HepG2 (cell line): Measurements from ENCODE around the gene ENPP1. TPM values are rescaled to one million over a fixed set of nuclear protein-coding genes. Genes with fewer than 3 reads are reported as not detected.

Source experiments
- EEA1 ChIP-seq: sonication (generic); formaldehyde crosslinking; IDR thresholded peaks from 2 replicates; pipeline ENCODE4 v1.5.1; 2020; ENCODE audit warnings: mild to moderate bottlenecking, missing genetic modification reagents, borderline replicate concordance
- ETV6 ChIP-seq: sonication (generic); formaldehyde crosslinking; conservative IDR thresholded peaks from 2 replicates; pipeline ENCODE4 v1.4.0; 2020; ENCODE audit warnings: missing genetic modification reagents
- FOXM1 ChIP-seq: sonication (generic); formaldehyde crosslinking; IDR thresholded peaks from 2 replicates; pipeline ENCODE4 v1.5.0; 2020; ENCODE audit warnings: missing genetic modification reagents
- HCFC1 ChIP-seq: fragments of 150-350 bp; IDR thresholded peaks from 2 replicates; pipeline ENCODE4 v1.6.1; 2014; ENCODE audit warnings: low read depth, low read length
- NR2C2 ChIP-seq: sonication (generic); formaldehyde crosslinking; IDR thresholded peaks from 2 replicates; pipeline ENCODE4 v1.4.0; 2020; ENCODE audit warnings: missing genetic modification reagents, mild to moderate bottlenecking, moderate library complexity, borderline replicate concordance
- NR2F6 ChIP-seq, 2 experiments: IDR thresholded peaks; 2 replicates each; pipeline ENCODE4 v1.6.1; 2016; ENCODE audit warnings: antibody characterized with exemption in 1 of 2, mild to moderate bottlenecking in 1 of 2
- POGZ ChIP-seq: sonication (generic); formaldehyde crosslinking; IDR thresholded peaks from 2 replicates; pipeline ENCODE4 v1.4.0; 2020; ENCODE audit warnings: mild to moderate bottlenecking, missing genetic modification reagents
- RNF2 ChIP-seq: fragments of 450-650 bp; conservative IDR thresholded peaks from 2 replicates; pipeline ENCODE4 v1.6.1; 2016; ENCODE audit warnings: low read depth
- SKI ChIP-seq: fragments of 450-650 bp; IDR thresholded peaks from one replicate; pipeline ENCODE4 v1.6.1; 2018; ENCODE audit warnings: mild to moderate bottlenecking; ENCODE audit not compliant: partially characterized antibody
- TBP ChIP-seq: sonication (generic); formaldehyde crosslinking; IDR thresholded peaks from 2 replicates; pipeline ENCODE4 v1.5.0; 2020; ENCODE audit warnings: missing genetic modification reagents
- TCF7 ChIP-seq: sonication (generic); IDR thresholded peaks from 2 replicates; pipeline ENCODE4 v1.6.1; 2016; ENCODE audit warnings: antibody characterized with exemption, low read depth
- TRIM24 ChIP-seq: sonication (generic); formaldehyde crosslinking; IDR thresholded peaks from 2 replicates; pipeline ENCODE4 v1.8.0; 2022; ENCODE audit warnings: mild to moderate bottlenecking, missing genetic modification reagents
- ZC3H4 ChIP-seq: sonication (generic); formaldehyde crosslinking; IDR thresholded peaks from 2 replicates; pipeline ENCODE4 v1.4.0; 2020; ENCODE audit warnings: missing genetic modification reagents, borderline replicate concordance
- ZHX1 ChIP-seq: sonication (generic); formaldehyde crosslinking; IDR thresholded peaks from 2 replicates; pipeline ENCODE4 v1.8.1; 2022; ENCODE audit warnings: low read depth, mild to moderate bottlenecking, missing genetic modification reagents
- ZNF382 ChIP-seq: sonication (generic); formaldehyde crosslinking; IDR thresholded peaks from 2 replicates; pipeline ENCODE4 v1.5.0; 2020; ENCODE audit warnings: missing genetic modification reagents, mild to moderate bottlenecking, borderline replicate concordance
- ZNF44 ChIP-seq: sonication (generic); formaldehyde crosslinking; IDR thresholded peaks from 2 replicates; pipeline ENCODE4 v1.5.1; 2020; ENCODE audit warnings: mild to moderate bottlenecking, missing genetic modification reagents
- ZNF501 ChIP-seq: sonication (generic); formaldehyde crosslinking; IDR thresholded peaks from 2 replicates; pipeline ENCODE4 v1.5.1; 2020; ENCODE audit warnings: mild to moderate bottlenecking, moderate library complexity, missing genetic modification reagents
- ZNF557 ChIP-seq: sonication (generic); formaldehyde crosslinking; IDR thresholded peaks from 2 replicates; pipeline ENCODE4 v1.4.0; 2020; ENCODE audit warnings: missing genetic modification reagents
- ZNF883 ChIP-seq: sonication (generic); formaldehyde crosslinking; IDR thresholded peaks from 2 replicates; pipeline ENCODE4 v1.5.1; 2020; ENCODE audit warnings: mild to moderate bottlenecking, missing genetic modification reagents; ENCODE audit errors: not compliant biosample characterization
- polyA plus RNA-seq, 8 experiments: library from polyadenylated mRNA; depleted of rRNA in 3 of 8; stranded (reverse) in 7 of 8; unstranded in 1 of 8; fragments of >200 nt; fragmentation: Illumina TruSeq in 4 of 8; extraction: Trizol in 4 of 8; gene quantifications; 2 replicates each; pipeline versions ENCODE4 v1.2.1 to v1.2.3, GENCODE V29; 2011 to 2016; ENCODE audit warnings: low read depth in 4 of 8, missing spikeins in 1 of 8, mixed read lengths in 1 of 8; ENCODE audit not compliant: insufficient read depth in 1 of 8
- total RNA-seq, 5 experiments: library from RNA; depleted of rRNA; stranded (reverse); fragments of >200 nt; fragmentation: Illumina TruSeq; extraction: Trizol; gene quantifications; 2 replicates each; pipeline ENCODE4 v1.2.3, GENCODE V29; 2016; ENCODE audit warnings: low read depth in 1 of 5
- TF ChIP-seq, protein P1 (sequence below): sonication (generic); formaldehyde crosslinking; IDR thresholded peaks from 2 replicates; pipeline ENCODE4 v1.5.0; 2020; ENCODE audit warnings: missing genetic modification reagents
- TF ChIP-seq, protein P2 (sequence below): sonication (generic); formaldehyde crosslinking; IDR thresholded peaks from 2 replicates; pipeline ENCODE4 v1.9.0; 2022; ENCODE audit warnings: missing genetic modification reagents, mild to moderate bottlenecking, borderline replicate concordance
- TF ChIP-seq, protein P3 (sequence below): sonication (generic); formaldehyde crosslinking; conservative IDR thresholded peaks from 2 replicates; pipeline ENCODE4 v1.4.0; 2020; ENCODE audit warnings: missing genetic modification reagents
- TF ChIP-seq, protein P4 (sequence below): sonication (generic); formaldehyde crosslinking; IDR thresholded peaks from 2 replicates; pipeline ENCODE4 v1.5.0; 2020; ENCODE audit warnings: missing genetic modification reagents, mild to moderate bottlenecking, borderline replicate concordance

ENPP1 gene
- total and polyA plus RNA-seq, 2 of the 13 experiments (the other 11 are each of a cell fraction or from before 2014, with no cell fraction given) = 56.5 to 160 TPM

DNA sequence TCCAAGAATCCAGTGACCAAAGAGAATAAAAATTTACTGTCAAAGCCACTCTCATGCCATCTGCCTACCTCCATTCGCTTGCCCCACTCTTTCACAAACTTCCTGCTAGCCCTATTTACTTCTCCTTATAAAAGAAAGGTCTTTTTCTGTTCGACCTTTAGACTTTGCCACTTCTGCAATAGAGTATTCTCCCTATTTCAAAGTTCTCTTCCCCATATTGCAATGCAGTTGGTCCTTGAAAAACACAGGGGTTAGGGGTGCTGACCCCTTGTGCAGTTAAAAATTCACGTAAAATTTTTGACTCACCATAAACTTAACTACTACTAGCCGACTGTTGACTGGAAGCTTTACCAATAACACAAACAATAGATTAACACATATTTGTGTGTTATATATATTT is 128.3 kb downstream of the ENPP1 start (continued):
- TF ChIP-seq ZHX1 (CRISPR knock-in tag) (no peak), FOXM1 (no peak), SKI (no peak), NR2F6 (IDR thresholded peaks at IDR 0.05) (peak; percentile 77), NR2F6 (CRISPR knock-in tag; IDR thresholded peaks at IDR 0.05) (peak; percentile 64), ZNF883 (CRISPR knock-in tag) (no peak), NR2C2 (CRISPR knock-in tag) (peak; percentile 36; the same call in 1 of the 2 replicates), POGZ (CRISPR knock-in tag) (0 out of 2 replicates have a peak, but pooled peaks have one; percentile 67), ZNF501 (CRISPR knock-in tag) (no peak), EEA1 (no peak), ZNF44 (CRISPR knock-in tag) (no peak), ETV6 (CRISPR knock-in tag) (no peak), ZC3H4 (CRISPR knock-in tag) (no peak), ZNF557 (CRISPR knock-in tag) (no peak), ZNF382 (CRISPR knock-in tag) (no peak), HCFC1 (no peak), TCF7 (0 out of 2 replicates have a peak, but pooled peaks have one; percentile 6), TRIM24 (CRISPR knock-in tag) (0 out of 2 replicates have a peak, but pooled peaks have one; percentile 47), TBP (no peak), RNF2 (no peak)
- TF ChIP-seq, protein P1, sequence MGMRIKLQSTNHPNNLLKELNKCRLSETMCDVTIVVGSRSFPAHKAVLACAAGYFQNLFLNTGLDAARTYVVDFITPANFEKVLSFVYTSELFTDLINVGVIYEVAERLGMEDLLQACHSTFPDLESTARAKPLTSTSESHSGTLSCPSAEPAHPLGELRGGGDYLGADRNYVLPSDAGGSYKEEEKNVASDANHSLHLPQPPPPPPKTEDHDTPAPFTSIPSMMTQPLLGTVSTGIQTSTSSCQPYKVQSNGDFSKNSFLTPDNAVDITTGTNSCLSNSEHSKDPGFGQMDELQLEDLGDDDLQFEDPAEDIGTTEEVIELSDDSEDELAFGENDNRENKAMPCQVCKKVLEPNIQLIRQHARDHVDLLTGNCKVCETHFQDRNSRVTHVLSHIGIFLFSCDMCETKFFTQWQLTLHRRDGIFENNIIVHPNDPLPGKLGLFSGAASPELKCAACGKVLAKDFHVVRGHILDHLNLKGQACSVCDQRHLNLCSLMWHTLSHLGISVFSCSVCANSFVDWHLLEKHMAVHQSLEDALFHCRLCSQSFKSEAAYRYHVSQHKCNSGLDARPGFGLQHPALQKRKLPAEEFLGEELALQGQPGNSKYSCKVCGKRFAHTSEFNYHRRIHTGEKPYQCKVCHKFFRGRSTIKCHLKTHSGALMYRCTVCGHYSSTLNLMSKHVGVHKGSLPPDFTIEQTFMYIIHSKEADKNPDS (CRISPR knock-in tag) = no peak
- TF ChIP-seq, protein P2, sequence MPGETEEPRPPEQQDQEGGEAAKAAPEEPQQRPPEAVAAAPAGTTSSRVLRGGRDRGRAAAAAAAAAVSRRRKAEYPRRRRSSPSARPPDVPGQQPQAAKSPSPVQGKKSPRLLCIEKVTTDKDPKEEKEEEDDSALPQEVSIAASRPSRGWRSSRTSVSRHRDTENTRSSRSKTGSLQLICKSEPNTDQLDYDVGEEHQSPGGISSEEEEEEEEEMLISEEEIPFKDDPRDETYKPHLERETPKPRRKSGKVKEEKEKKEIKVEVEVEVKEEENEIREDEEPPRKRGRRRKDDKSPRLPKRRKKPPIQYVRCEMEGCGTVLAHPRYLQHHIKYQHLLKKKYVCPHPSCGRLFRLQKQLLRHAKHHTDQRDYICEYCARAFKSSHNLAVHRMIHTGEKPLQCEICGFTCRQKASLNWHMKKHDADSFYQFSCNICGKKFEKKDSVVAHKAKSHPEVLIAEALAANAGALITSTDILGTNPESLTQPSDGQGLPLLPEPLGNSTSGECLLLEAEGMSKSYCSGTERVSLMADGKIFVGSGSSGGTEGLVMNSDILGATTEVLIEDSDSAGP (CRISPR knock-in tag) = no peak
- TF ChIP-seq, protein P3, sequence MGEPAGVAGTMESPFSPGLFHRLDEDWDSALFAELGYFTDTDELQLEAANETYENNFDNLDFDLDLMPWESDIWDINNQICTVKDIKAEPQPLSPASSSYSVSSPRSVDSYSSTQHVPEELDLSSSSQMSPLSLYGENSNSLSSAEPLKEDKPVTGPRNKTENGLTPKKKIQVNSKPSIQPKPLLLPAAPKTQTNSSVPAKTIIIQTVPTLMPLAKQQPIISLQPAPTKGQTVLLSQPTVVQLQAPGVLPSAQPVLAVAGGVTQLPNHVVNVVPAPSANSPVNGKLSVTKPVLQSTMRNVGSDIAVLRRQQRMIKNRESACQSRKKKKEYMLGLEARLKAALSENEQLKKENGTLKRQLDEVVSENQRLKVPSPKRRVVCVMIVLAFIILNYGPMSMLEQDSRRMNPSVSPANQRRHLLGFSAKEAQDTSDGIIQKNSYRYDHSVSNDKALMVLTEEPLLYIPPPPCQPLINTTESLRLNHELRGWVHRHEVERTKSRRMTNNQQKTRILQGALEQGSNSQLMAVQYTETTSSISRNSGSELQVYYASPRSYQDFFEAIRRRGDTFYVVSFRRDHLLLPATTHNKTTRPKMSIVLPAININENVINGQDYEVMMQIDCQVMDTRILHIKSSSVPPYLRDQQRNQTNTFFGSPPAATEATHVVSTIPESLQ (CRISPR knock-in tag) = no peak
- TF ChIP-seq, protein P4, sequence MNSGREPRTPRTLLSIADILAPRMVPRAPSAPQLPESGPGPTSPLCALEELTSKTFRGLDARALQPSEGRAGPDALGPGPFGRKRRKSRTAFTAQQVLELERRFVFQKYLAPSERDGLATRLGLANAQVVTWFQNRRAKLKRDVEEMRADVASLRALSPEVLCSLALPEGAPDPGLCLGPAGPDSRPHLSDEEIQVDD (CRISPR knock-in tag) = no peak
